ENCODE measurements around the gene COL25A1. TPM values are rescaled to one million over a fixed set of nuclear protein-coding genes. Genes with fewer than 3 reads are reported as not detected.

Gene COL25A1
- total RNA-seq, 2 donors from 2014 or later = 0.26 to 0.99 TPM

GRCh38 chr4:109065006-109065405, 237.5 kb downstream of the COL25A1 start:
- H3K27ac ChIP-seq = no peak overlapping the region
- intact Hi-C loops (cut with DNase I) = no loop called here
- no peaks in the 10 kb centered on the region for H3K27me3 ChIP-seq
- WGBS, 2 donors = 51 to 54% methylated on average over 4 of the region's 4 CpGs
- TF ChIP-seq CTCF (IDR thresholded peaks at IDR 0.05) (no peak), POLR2A (IDR thresholded peaks at IDR 0.05) (no peak)
- no peak overlapping the region for H3K4me3 ChIP-seq
- ATAC-seq (no peak), DNase-seq (no peak)
- H3K9me3 ChIP-seq = no peaks in the 10 kb centered on the region
- H3K36me3 ChIP-seq (replicated peaks in 1 of 2; ENCODE audit: insufficient read depth in 1 of 2, low read depth in 2 of 2) = no peaks in the 10 kb centered on the region
- no peaks in the 10 kb centered on the region for H3K4me1 ChIP-seq

- Histone ChIP-seq H3K4me3 (no peak overlapping the region), H3K4me1 (no peaks in the 10 kb centered on the region)
- 61 to 76% methylated on average over 5 of the region's 5 CpGs for WGBS, 2 donors
Measured at GRCh38 chr4:109053257-109053656, 249.2 kb downstream of the COL25A1 start.

GRCh38 chr4:109052821-109053220, 249.6 kb downstream of the COL25A1 start:
- no peaks in the 10 kb centered on the region for H3K4me1 ChIP-seq
- TF ChIP-seq POLR2A (IDR thresholded peaks at IDR 0.05) = no peak
- TF ChIP-seq CTCF (IDR thresholded peaks at IDR 0.05) = no peak

More at GRCh38 chr4:109053257-109053656, 249.2 kb downstream of the COL25A1 start:
- TF ChIP-seq CTCF (IDR thresholded peaks at IDR 0.05) (no peak), POLR2A (IDR thresholded peaks at IDR 0.05) (no peak)
- DNase-seq = no peak
- no peak overlapping the region for H3K27ac ChIP-seq
- H3K9me3 ChIP-seq = no peaks in the 10 kb centered on the region
- no peaks in the 10 kb centered on the region for H3K36me3 ChIP-seq (replicated peaks in 1 of 2; ENCODE audit: insufficient read depth in 1 of 2, low read depth in 2 of 2)
- intact Hi-C loops (cut with DNase I) = no loop called here
- no peak for ATAC-seq
- H3K27me3 ChIP-seq = no peaks in the 10 kb centered on the region

GRCh38 chr4:109051054-109051453, 251.4 kb downstream of the COL25A1 start:
- no peaks in the 10 kb centered on the region for H3K36me3 ChIP-seq (replicated peaks in 1 of 2; ENCODE audit: insufficient read depth in 1 of 2, low read depth in 2 of 2)
- no peak for TF ChIP-seq CTCF (IDR thresholded peaks at IDR 0.05)
- DNase-seq (no peak), ATAC-seq (no peak)
- H3K27me3 ChIP-seq = no peaks in the 10 kb centered on the region
- 65 to 67% methylated on average over 2 of the region's 2 CpGs for WGBS, 2 donors
- intact Hi-C loops (cut with DNase I) = no loop called here
- H3K4me1 ChIP-seq = no peaks in the 10 kb centered on the region
- no peak overlapping the region for H3K4me3 ChIP-seq
- no peak overlapping the region for H3K27ac ChIP-seq
- no peaks in the 10 kb centered on the region for H3K9me3 ChIP-seq

More at GRCh38 chr4:109052821-109053220, 249.6 kb downstream of the COL25A1 start:
- no peak overlapping the region for H3K27ac ChIP-seq
- 57 to 65% methylated on average over 1 of the region's 1 CpG for WGBS, 2 donors
- H3K9me3 ChIP-seq = no peaks in the 10 kb centered on the region
- ATAC-seq (no peak), DNase-seq (no peak)
- H3K27me3 ChIP-seq = no peaks in the 10 kb centered on the region
- intact Hi-C loops (cut with DNase I) = no loop called here
- no peak overlapping the region for H3K4me3 ChIP-seq
- no peaks in the 10 kb centered on the region for H3K36me3 ChIP-seq (replicated peaks in 1 of 2; ENCODE audit: insufficient read depth in 1 of 2, low read depth in 2 of 2)

- H3K36me3 ChIP-seq (replicated peaks in 1 of 2; ENCODE audit: insufficient read depth in 1 of 2, low read depth in 2 of 2) = no peaks in the 10 kb centered on the region
- TF ChIP-seq POLR2A (IDR thresholded peaks at IDR 0.05) (no peak), CTCF (IDR thresholded peaks at IDR 0.05) (no peak)
- no peak overlapping the region for H3K4me3 ChIP-seq
- intact Hi-C loops (cut with DNase I) = no loop called here
- WGBS, 2 donors = 63 to 78% methylated on average over 3 of the region's 3 CpGs
- ATAC-seq (no peak), DNase-seq (no peak)
- no peak overlapping the region for H3K27ac ChIP-seq
- H3K4me1 ChIP-seq = no peaks in the 10 kb centered on the region
- H3K27me3 ChIP-seq = no peaks in the 10 kb centered on the region
- no peaks in the 10 kb centered on the region for H3K9me3 ChIP-seq
Measured at GRCh38 chr4:109049926-109050325, 252.5 kb downstream of the COL25A1 start.
